ENCODE results near the gene MCU.

The MCU gene

GRCh38 chr10:72847681-72848080, 155.7 kb downstream of the MCU start:
- no peak for DNase-seq
- Histone ChIP-seq H3K36me3 (no peaks in the 10 kb centered on the region), H3K27me3 (no peaks in the 10 kb centered on the region), H3K4me3 (no peak overlapping the region), H3K9me3 (no peaks in the 10 kb centered on the region), H3K4me1 (no peaks in the 10 kb centered on the region), H3K27ac (no peak overlapping the region)
- TF ChIP-seq, protein P1, sequence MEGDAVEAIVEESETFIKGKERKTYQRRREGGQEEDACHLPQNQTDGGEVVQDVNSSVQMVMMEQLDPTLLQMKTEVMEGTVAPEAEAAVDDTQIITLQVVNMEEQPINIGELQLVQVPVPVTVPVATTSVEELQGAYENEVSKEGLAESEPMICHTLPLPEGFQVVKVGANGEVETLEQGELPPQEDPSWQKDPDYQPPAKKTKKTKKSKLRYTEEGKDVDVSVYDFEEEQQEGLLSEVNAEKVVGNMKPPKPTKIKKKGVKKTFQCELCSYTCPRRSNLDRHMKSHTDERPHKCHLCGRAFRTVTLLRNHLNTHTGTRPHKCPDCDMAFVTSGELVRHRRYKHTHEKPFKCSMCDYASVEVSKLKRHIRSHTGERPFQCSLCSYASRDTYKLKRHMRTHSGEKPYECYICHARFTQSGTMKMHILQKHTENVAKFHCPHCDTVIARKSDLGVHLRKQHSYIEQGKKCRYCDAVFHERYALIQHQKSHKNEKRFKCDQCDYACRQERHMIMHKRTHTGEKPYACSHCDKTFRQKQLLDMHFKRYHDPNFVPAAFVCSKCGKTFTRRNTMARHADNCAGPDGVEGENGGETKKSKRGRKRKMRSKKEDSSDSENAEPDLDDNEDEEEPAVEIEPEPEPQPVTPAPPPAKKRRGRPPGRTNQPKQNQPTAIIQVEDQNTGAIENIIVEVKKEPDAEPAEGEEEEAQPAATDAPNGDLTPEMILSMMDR (IDR thresholded peaks at IDR 0.05) = no peak
- intact Hi-C loops (cut with DNase I; ENCODE audit: low total_unique reads) = no loop called here

- TF ChIP-seq, protein P1 (IDR thresholded peaks at IDR 0.05) = no peak
- no peaks in the 10 kb centered on the region for H3K27me3 ChIP-seq
- no peaks in the 10 kb centered on the region for H3K9me3 ChIP-seq
- no peak overlapping the region for H3K27ac ChIP-seq
- no peak overlapping the region for H3K4me3 ChIP-seq
- no peak for DNase-seq
- H3K36me3 ChIP-seq = no peaks in the 10 kb centered on the region
- intact Hi-C loops (cut with DNase I; ENCODE audit: low total_unique reads) = no loop called here
- H3K4me1 ChIP-seq = no peaks in the 10 kb centered on the region
These were observed 158.9 kb downstream of the MCU start for GRCh38 chr10:72850861-72851260.

- Histone ChIP-seq H3K36me3 (no peaks in the 10 kb centered on the region), H3K9me3 (no peaks in the 10 kb centered on the region), H3K4me1 (no peaks in the 10 kb centered on the region), H3K4me3 (no peak overlapping the region), H3K27ac (no peak overlapping the region), H3K27me3 (no peaks in the 10 kb centered on the region)
- TF ChIP-seq, protein P1 (IDR thresholded peaks at IDR 0.05) = no peak
- intact Hi-C loops (cut with DNase I; ENCODE audit: low total_unique reads) = no loop called here
- no peak for DNase-seq
These were observed 159.6 kb downstream of the MCU start for GRCh38 chr10:72851509-72851908.

DNA sequence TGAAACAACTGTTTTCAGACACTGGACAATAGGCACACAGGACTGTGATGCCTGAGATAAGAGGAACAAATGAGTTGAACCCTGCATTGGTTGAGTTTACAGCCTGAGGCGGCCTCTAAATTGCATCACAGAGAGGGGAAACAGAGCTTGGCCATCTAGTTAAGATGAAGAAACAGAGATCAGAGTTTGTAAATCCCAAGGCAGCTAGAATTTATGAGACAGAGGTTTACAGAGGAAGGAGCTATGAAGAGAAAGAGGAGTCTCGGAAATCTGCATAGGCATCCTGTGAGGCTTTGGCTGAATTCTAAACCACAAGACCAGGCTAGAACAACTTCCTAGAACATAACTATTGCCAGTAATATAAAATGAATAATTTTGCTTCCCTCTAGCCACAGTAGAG, 160.6 kb downstream of the MCU start:
- H3K4me1 ChIP-seq = no peaks in the 10 kb centered on the region
- no peaks in the 10 kb centered on the region for H3K9me3 ChIP-seq
- TF ChIP-seq, protein P1 (IDR thresholded peaks at IDR 0.05) = no peak
- no peak overlapping the region for H3K27ac ChIP-seq
- intact Hi-C loops (cut with DNase I; ENCODE audit: low total_unique reads) = no loop called here
- H3K36me3 ChIP-seq = no peaks in the 10 kb centered on the region
- no peaks in the 10 kb centered on the region for H3K27me3 ChIP-seq
- no peak overlapping the region for H3K4me3 ChIP-seq
- no peak for DNase-seq

- H3K27ac ChIP-seq = no peak overlapping the region
- TF ChIP-seq, protein P1 (IDR thresholded peaks at IDR 0.05) = no peak
- H3K4me1 ChIP-seq = no peaks in the 10 kb centered on the region
- no peak overlapping the region for H3K4me3 ChIP-seq
- H3K36me3 ChIP-seq = peaks cover 0 to 2% (median 2%) of the 10 kb centered on the region in 3 donors
- DNase-seq = no peak
- intact Hi-C loops (cut with DNase I; ENCODE audit: low total_unique reads) = no loop called here
- H3K27me3 ChIP-seq = no peaks in the 10 kb centered on the region
- H3K9me3 ChIP-seq = no peaks in the 10 kb centered on the region
These were observed 163.2 kb downstream of the MCU start for GRCh38 chr10:72855129-72855528.

DNA sequence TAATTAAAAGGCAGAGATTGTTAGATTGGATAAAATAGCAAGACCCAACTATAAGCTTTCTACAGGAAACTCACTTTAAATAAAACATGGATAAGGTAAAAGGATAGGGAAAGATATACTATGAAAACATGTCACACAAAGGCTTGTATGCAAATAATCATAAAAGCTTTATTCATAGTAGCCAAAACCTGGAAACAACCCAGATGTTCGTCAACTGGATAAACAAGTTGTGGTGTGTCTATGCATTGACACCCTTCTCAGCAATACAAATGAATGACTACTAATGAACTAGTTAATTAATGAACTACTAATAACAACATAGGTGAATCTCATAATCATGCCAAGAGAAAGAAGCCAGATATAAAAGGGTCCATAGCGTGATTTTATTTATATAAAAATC, 163.8 kb downstream of the MCU start:
- no peaks in the 10 kb centered on the region for H3K9me3 ChIP-seq
- TF ChIP-seq, protein P1 (IDR thresholded peaks at IDR 0.05) = no peak
- intact Hi-C loops (cut with DNase I; ENCODE audit: low total_unique reads) = no loop called here

More for the DNA sequence above, 163.8 kb downstream of the MCU start:
- Histone ChIP-seq H3K36me3 (peaks cover 3 to 9% (median 3%) of the 10 kb centered on the region in 3 donors), H3K4me3 (no peak overlapping the region), H3K27ac (no peak overlapping the region), H3K27me3 (no peaks in the 10 kb centered on the region), H3K4me1 (no peaks in the 10 kb centered on the region)
- no peak for DNase-seq
